NCI-H2107 (cell line): ENCODE results near the gene CYSLTR2.

Experiments
- DNase-seq: peaks from one replicate; lab custom pipeline; 2025; lab: John Stamatoyannopoulos, UW

Gene CYSLTR2

GRCh38 chr13:48739386-48739964 is 85.7 kb downstream of the CYSLTR2 start:
- DNase-seq, result no peak

- DNase-seq, result no peak
These were observed 87.6 kb downstream of the CYSLTR2 start for GRCh38 chr13:48741377-48741776.

- no peak for DNase-seq
These were observed 93.1 kb downstream of the CYSLTR2 start for GRCh38 chr13:48746821-48747220.

- no peak for DNase-seq
These were observed 95.0 kb downstream of the CYSLTR2 start for GRCh38 chr13:48748681-48749080.

- DNase-seq, result no peak
These were observed 95.4 kb downstream of the CYSLTR2 start for GRCh38 chr13:48749144-48749543.

- peak; percentile 15 for DNase-seq
These were observed 96.2 kb downstream of the CYSLTR2 start for GRCh38 chr13:48749699-48750473.

GRCh38 chr13:48750588-48751383 is 97.1 kb downstream of the CYSLTR2 start:
- no peak for DNase-seq

- DNase-seq, result no peak
These were observed 106.9 kb downstream of the CYSLTR2 start for GRCh38 chr13:48760626-48761025.
